OCI-LY3 (cell line): ENCODE data around the gene AUNIP.

Source experiments
- H2AFZ ChIP-seq: fragments of 200-600, 300-600 bp; shearing (Covaris generic); 2 replicates; pipeline ENCODE4 v1.6.0; 2014; ENCODE audit warnings: antibody characterized with exemption, low read depth, low read length
- H3K27ac ChIP-seq: fragments of 200-600, 300-600 bp; sonication (generic); 2 replicates; pipeline ENCODE4 v1.5.1; 2014; ENCODE audit warnings: mild to moderate bottlenecking, low read length, moderate library complexity, mixed read lengths
- H3K27me3 ChIP-seq: fragments of 200-600, 300-600 bp; sonication (generic); 2 replicates; pipeline ENCODE4 v1.6.1; 2014; ENCODE audit warnings: low read depth, low read length, mixed read lengths
- H3K36me3 ChIP-seq: fragments of 200-600, 300-600 bp; sonication (generic); replicated peaks from 2 replicates; pipeline ENCODE3; 2014; ENCODE audit warnings: low read depth, low read length, mixed read lengths
- H3K4me1 ChIP-seq: fragments of 300-600, 200-600 bp; sonication (generic); 2 replicates; pipeline ENCODE4 v1.6.1; 2014; ENCODE audit warnings: low read length, mixed read lengths
- H3K4me2 ChIP-seq: fragments of 200-600, 300-600 bp; sonication (generic); 2 replicates; pipeline ENCODE4 v1.6.1; 2014; ENCODE audit warnings: low read length, mixed read lengths
- H3K4me3 ChIP-seq: fragments of 300-600, 200-600 bp; sonication (generic); 2 replicates; pipeline ENCODE4 v1.5.1; 2014; ENCODE audit warnings: antibody characterized with exemption, mild to moderate bottlenecking, low read length, moderate library complexity
- H3K79me2 ChIP-seq: fragments of 300-600, 200-600 bp; shearing (Covaris generic); 2 replicates; pipeline ENCODE4 v1.6.1; 2014; ENCODE audit warnings: mild to moderate bottlenecking, low read length, mixed read lengths
- H3K9ac ChIP-seq: fragments of 300-600, 200-600 bp; shearing (Covaris generic); 2 replicates; pipeline ENCODE4 v1.6.0; 2014; ENCODE audit warnings: mild to moderate bottlenecking, low read length, moderate library complexity
- H3K9me3 ChIP-seq: fragments of 200-600, 300-600 bp; shearing (Covaris generic); 2 replicates; pipeline ENCODE4 v1.6.1; 2014; ENCODE audit warnings: low read length, mixed read lengths; ENCODE audit not compliant: insufficient read depth
- H4K20me1 ChIP-seq: fragments of 200-600, 300-600 bp; sonication (generic); 2 replicates; pipeline ENCODE4 v1.6.1; 2016; ENCODE audit warnings: low read length, mixed read lengths; ENCODE audit not compliant: insufficient read depth
- EZH2phosphoT487 ChIP-seq: fragments of 200-600 bp; shearing (Covaris generic); IDR thresholded peaks from 2 replicates; pipeline ENCODE4 v1.6.1; 2018; ENCODE audit warnings: antibody characterized with exemption, mixed run types, low read depth
- TF ChIP-seq, protein P1 (sequence below): fragments of 200-600, 300-600 bp; sonication (generic); IDR thresholded peaks from 2 replicates; pipeline ENCODE4 v1.5.1; 2014; ENCODE audit warnings: antibody characterized with exemption, low read length, low read depth

The AUNIP gene

DNA sequence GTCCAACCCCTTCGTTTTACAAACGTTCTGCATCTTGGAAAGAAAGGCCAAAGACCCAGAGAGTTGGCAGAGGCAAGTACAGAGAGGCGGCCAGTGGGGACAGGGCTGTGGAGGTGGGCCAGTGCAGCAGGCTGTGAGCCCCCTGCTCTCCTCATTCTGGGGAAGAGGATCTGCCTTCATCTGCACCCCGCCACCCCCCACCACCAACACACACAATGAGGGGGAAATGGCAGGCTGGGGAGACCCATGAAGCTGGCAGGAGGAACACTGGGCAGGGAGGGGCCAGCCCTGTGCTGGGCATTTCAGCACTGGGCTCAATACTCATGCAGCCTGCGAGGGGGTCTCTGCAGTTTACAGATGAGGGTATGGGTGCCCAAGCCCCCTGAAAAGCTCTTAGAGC lies 32.3 kb upstream of the AUNIP start:
- no peak for TF ChIP-seq EZH2phosphoT487
- TF ChIP-seq, protein P1, sequence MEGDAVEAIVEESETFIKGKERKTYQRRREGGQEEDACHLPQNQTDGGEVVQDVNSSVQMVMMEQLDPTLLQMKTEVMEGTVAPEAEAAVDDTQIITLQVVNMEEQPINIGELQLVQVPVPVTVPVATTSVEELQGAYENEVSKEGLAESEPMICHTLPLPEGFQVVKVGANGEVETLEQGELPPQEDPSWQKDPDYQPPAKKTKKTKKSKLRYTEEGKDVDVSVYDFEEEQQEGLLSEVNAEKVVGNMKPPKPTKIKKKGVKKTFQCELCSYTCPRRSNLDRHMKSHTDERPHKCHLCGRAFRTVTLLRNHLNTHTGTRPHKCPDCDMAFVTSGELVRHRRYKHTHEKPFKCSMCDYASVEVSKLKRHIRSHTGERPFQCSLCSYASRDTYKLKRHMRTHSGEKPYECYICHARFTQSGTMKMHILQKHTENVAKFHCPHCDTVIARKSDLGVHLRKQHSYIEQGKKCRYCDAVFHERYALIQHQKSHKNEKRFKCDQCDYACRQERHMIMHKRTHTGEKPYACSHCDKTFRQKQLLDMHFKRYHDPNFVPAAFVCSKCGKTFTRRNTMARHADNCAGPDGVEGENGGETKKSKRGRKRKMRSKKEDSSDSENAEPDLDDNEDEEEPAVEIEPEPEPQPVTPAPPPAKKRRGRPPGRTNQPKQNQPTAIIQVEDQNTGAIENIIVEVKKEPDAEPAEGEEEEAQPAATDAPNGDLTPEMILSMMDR = no peak
- Histone ChIP-seq H3K27ac (no peak overlapping the region), H3K4me3 (no peak overlapping the region), H4K20me1 (peaks cover 4% of the 10 kb centered on the region), H3K4me2 (no peak overlapping the region), H3K79me2 (no peaks in the 10 kb centered on the region), H3K27me3 (no peaks in the 10 kb centered on the region), H3K36me3 (peaks cover 2% of the 10 kb centered on the region), H3K4me1 (0 out of 2 replicates have a peak, but pooled peaks cover 4% of the 10 kb centered on the region), H3K9ac (no peak overlapping the region), H3K9me3 (no peaks in the 10 kb centered on the region), H2AFZ (no peak overlapping the region)

DNA sequence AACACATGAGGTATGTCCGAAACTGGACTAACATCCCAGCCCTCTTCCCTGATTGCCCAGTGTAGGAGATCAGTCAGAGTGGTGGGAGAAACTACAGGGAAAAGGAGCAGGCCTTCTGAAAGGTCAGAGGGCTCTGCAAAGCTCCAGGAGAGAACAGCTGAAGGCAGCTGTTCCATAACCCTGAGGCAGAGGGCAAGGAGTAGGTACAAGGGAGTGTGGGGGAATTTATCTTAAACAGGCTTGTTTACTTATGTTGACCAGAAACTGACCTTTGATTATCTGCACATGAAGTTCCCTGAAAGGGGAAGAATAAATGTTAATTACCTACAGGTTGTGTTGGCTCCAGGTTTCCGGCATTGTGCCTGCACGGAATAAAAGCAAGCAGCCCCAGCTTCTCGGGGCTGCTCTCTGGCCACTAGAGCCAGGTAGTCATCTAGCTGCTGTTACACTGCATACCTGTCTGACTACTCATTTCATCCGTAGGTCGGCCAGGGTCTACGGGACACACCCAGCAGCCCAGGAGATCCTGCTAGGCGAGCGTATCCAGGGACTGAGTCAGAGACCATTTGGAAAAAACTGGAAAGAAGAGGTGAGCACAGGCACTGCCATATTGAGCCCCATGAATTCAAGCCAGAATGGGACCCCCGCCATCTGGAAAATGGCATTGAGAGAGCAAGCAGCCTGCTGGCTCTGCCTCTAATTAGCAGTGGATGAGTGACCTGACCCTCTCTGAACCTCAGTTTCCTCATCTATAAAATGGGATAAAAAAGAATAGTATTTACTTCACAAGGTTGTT lies 31.2 kb upstream of the AUNIP start:
- H3K4me2 ChIP-seq = no peak overlapping the region
- no peak overlapping the region for H3K4me3 ChIP-seq
- no peak overlapping the region for H3K9ac ChIP-seq
- TF ChIP-seq, protein P1 = no peak
- no peak for TF ChIP-seq EZH2phosphoT487
- no peak overlapping the region for H2AFZ ChIP-seq
- H4K20me1 ChIP-seq = no peaks in the 10 kb centered on the region
- no peaks in the 10 kb centered on the region for H3K4me1 ChIP-seq
- no peak overlapping the region for H3K27ac ChIP-seq
- H3K27me3 ChIP-seq = no peaks in the 10 kb centered on the region
- no peaks in the 10 kb centered on the region for H3K9me3 ChIP-seq
- no peaks in the 10 kb centered on the region for H3K36me3 ChIP-seq
- H3K79me2 ChIP-seq = no peaks in the 10 kb centered on the region

GRCh38 chr1:25889470-25889869 lies 30.2 kb upstream of the AUNIP start:
- Histone ChIP-seq H3K79me2 (no peaks in the 10 kb centered on the region), H3K9ac (no peak overlapping the region), H3K4me1 (no peaks in the 10 kb centered on the region), H3K4me3 (no peak overlapping the region), H4K20me1 (no peaks in the 10 kb centered on the region), H3K27me3 (no peaks in the 10 kb centered on the region), H2AFZ (no peak overlapping the region), H3K27ac (no peak overlapping the region), H3K9me3 (no peaks in the 10 kb centered on the region), H3K36me3 (no peaks in the 10 kb centered on the region), H3K4me2 (no peak overlapping the region)
- TF ChIP-seq EZH2phosphoT487 = no peak
- TF ChIP-seq, protein P1 = no peak

GRCh38 chr1:25888426-25888987 lies 29.2 kb upstream of the AUNIP start:
- H3K4me3 ChIP-seq = no peak overlapping the region
- no peaks in the 10 kb centered on the region for H3K9me3 ChIP-seq
- H3K4me2 ChIP-seq = no peak overlapping the region
- H3K79me2 ChIP-seq = no peaks in the 10 kb centered on the region
- no peaks in the 10 kb centered on the region for H3K36me3 ChIP-seq
- H2AFZ ChIP-seq = no peak overlapping the region
- no peaks in the 10 kb centered on the region for H3K27me3 ChIP-seq
- no peak overlapping the region for H3K27ac ChIP-seq
- TF ChIP-seq, protein P1 = no peak
- TF ChIP-seq EZH2phosphoT487 = no peak
- H4K20me1 ChIP-seq = no peaks in the 10 kb centered on the region
- no peaks in the 10 kb centered on the region for H3K4me1 ChIP-seq
- no peak overlapping the region for H3K9ac ChIP-seq
